HS-5 (cell line): ENCODE data around the gene GABRQ.
"Not testable (repeated sequence)": the region's sequence is repeated elsewhere in the genome, so short reads cannot be mapped to it uniquely, and the experiment has no call there.

Source experiments
- DNase-seq: peaks from one replicate; pipeline ENCODE4 v3.0.0-alpha.2; 2012; ENCODE audit warnings: low read depth

Gene GABRQ

GRCh38 chrX:152658302-152658701 is 20.6 kb downstream of the GABRQ start:
- no peak for DNase-seq

DNA sequence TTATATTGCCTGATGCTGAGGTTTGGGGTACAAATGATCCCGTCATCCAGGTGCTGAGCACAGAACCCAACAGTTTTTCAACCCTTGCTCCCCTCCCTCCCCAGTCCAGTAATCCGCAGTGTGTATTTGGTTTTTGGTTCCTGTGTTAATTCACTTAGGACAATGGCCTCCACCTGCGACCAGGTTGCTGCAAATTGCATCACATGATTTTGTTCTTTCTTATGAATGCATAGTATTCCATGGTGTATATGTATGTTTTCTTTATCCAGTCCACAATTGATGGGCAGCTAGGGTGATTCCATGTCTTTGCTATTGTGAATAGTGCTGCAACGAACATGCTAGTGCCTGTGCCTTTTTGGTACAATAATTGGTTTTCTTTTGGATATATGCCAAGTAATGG is 25.4 kb downstream of the GABRQ start:
- DNase-seq, result no peak

DNA sequence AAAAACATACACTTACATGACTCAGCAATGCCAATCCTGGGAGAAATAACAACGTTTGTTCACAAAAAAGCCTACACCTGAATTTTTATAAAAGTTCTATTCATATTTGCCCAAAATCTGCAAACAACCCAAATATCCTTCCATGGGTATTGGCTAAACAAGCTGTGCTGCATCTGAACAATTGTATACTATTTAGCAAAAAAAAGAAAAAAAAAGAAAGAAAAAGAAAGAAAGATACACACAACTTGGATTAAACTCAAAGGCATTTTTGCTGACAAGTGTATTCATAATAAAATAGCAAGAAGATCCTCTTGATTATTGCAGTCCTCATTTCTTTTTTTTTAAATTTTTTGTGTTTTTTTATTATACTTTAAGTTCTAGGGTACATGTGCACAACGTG is 36.4 kb downstream of the GABRQ start:
- DNase-seq, result no peak

- not testable (repeated sequence) for DNase-seq
Measured at GRCh38 chrX:152674652-152675051, 37.0 kb downstream of the GABRQ start.

DNA sequence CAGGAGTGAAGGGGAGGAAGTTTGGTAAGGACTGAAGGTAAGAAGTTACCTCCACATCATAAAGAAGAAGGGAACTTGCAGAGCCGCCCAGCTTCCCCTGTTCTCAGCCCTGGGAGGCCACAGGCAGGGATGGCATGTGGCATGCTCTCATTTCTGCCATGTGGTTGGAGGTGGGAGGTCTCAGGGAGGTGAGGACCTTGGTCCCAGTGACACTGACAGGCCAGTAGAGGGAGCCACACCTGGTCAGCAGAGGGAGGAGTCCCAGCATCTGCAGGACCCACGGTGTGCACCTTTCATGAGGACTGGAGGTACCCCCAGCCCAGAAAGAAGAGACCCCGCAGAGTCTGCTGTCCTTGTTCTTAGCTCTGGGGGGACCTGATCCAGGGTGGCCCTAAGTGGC is 43.3 kb downstream of the GABRQ start:
- not testable (repeated sequence) for DNase-seq

DNA sequence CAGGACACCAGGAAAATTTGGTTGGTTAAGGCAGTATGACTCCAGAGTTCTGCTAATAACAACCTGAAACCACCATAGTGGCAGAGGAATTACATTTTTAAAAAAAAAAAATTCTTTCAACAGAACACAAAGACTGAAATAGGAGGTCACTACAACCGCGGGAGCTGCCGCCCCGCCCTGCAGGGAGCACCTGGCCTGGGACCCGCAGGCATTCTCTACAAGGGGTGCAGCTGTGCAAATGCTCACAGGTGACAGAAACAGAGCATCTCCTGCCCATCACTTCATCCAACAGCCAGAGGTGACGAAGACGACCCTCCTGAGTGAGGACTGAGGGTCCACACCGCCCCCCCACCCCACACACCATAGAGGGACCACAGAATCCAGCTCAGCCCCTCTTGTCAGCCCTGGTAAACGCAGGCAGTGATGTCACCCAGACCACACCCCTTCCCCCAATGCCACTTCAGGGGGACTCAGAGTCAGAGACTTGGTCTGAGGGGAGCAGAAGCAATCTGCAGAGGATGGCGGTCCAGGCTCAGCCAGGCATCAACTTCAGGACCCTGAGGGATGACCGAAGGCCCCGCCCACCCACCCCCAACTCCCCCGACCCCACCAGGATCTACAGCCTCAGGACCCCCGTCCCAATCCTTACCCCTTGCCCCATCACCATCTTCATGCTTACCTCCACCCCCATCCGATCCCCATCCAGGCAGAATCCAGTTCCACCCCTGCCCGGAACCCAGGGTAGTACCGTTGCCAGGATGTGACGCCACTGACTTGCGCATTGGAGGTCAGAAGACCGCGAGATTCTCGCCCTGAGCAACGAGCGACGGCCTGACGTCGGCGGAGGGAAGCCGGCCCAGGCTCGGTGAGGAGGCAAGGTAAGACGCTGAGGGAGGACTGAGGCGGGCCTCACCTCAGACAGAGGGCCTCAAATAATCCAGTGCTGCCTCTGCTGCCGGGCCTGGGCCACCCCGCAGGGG is 60.5 kb downstream of the GABRQ start, which contains the start of gene MAGEA3:
Gene MAGEA3 (plus strand): TSS at position 843 of the 980 bp plus-strand sequence. CDS start 2,039 bp downstream, outside the sequence.
- DNase-seq, result not testable (repeated sequence)

GRCh38 chrX:152700390-152700789 is 62.7 kb downstream of the GABRQ start:
- DNase-seq, result not testable (repeated sequence)

- not testable (repeated sequence) for DNase-seq
Measured at GRCh38 chrX:152706500-152706899, 68.8 kb downstream of the GABRQ start.
